ENCODE measurements around the gene ATP1A2.
A peak's percentile ranks its signal among the peaks of the same experiment; 100 is the strongest.

Gene ATP1A2

GRCh38 chr1:160134791-160135572 is 19.4 kb downstream of the ATP1A2 start:
- no peak overlapping the region for H3K4me3 ChIP-seq (ENCODE audit: low read length)
- no peaks in the 10 kb centered on the region for H3K4me1 ChIP-seq (ENCODE audit: control insufficient read depth, insufficient read depth, low read length)
- H3K36me3 ChIP-seq (ENCODE audit: control insufficient read depth, insufficient read depth, low read length) = peaks cover 17% of the 10 kb centered on the region
- H3K27ac ChIP-seq (ENCODE audit: low read depth, low read length) = no peak overlapping the region
- H3K27me3 ChIP-seq (ENCODE audit: control insufficient read depth, insufficient read depth, low read length) = no peaks in the 10 kb centered on the region
- no peak overlapping the region for H3K9ac ChIP-seq (ENCODE audit: low read length)

DNA sequence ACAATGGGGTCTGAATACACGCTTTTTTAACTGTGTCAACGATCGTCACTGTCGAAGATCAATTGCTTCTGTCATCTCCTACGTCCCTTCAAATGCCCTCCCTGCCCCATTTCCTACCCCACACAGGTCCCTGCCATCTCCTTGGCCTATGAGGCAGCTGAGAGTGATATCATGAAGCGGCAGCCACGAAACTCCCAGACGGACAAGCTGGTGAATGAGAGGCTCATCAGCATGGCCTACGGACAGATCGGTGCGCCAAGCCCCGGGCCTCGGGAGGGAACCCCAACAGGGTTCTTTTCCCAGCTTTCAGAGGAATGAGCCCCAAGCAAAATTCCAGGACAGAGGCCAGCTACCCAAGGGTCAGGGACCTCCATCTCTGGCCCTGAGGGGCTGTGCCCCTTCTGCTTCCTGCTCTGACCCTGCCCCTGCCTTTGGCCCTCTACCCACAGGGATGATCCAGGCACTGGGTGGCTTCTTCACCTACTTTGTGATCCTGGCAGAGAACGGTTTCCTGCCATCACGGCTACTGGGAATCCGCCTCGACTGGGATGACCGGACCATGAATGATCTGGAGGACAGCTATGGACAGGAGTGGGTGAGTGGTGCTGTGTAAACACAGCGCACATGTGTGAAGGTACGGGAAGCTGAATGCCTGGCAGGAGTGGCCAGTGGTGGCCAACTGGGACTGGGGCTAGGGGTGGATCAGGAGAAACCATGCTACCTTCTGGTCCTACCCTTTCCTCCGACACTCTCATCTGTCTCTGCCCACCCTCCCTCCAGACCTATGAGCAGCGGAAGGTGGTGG is 20.8 kb downstream of the ATP1A2 start:
- Histone ChIP-seq H3K27me3 (ENCODE audit: control insufficient read depth, insufficient read depth, low read length) (no peaks in the 10 kb centered on the region), H3K9ac (ENCODE audit: low read length) (no peak overlapping the region), H3K4me1 (ENCODE audit: control insufficient read depth, insufficient read depth, low read length) (no peaks in the 10 kb centered on the region), H3K36me3 (ENCODE audit: control insufficient read depth, insufficient read depth, low read length) (peaks cover 9% of the 10 kb centered on the region), H3K4me3 (ENCODE audit: low read length) (no peak overlapping the region), H3K27ac (ENCODE audit: low read depth, low read length) (no peak overlapping the region)

GRCh38 chr1:160136926-160137200 is 21.3 kb downstream of the ATP1A2 start:
- Histone ChIP-seq H3K9ac (ENCODE audit: low read length) (no peak overlapping the region), H3K4me1 (ENCODE audit: control insufficient read depth, insufficient read depth, low read length) (no peaks in the 10 kb centered on the region), H3K36me3 (ENCODE audit: control insufficient read depth, insufficient read depth, low read length) (peaks cover 9% of the 10 kb centered on the region), H3K27ac (ENCODE audit: low read depth, low read length) (no peak overlapping the region), H3K4me3 (ENCODE audit: low read length) (no peak overlapping the region), H3K27me3 (ENCODE audit: control insufficient read depth, insufficient read depth, low read length) (no peaks in the 10 kb centered on the region)

- Histone ChIP-seq H3K36me3 (ENCODE audit: control insufficient read depth, insufficient read depth, low read length) (peaks cover 9% of the 10 kb centered on the region), H3K4me1 (ENCODE audit: control insufficient read depth, insufficient read depth, low read length) (no peaks in the 10 kb centered on the region)
Observed at GRCh38 chr1:160137216-160137862, 21.8 kb downstream of the ATP1A2 start.

DNA sequence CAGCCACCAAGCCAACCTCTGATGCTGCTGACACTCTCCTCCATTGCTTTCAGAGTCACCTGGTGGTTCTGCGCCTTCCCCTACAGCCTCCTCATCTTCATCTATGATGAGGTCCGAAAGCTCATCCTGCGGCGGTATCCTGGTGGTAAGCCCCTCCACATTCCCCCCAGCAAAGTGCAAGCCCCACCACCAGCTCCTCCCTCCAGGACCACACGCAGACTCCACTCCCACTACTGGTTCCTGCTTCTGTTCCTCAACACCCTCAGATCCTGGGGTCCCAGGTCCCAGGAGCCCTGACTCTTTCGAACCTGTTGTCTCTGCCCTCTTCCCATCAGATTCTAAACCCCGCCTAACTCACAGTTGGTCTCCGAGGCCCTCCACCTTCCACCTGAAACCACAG is 24.3 kb downstream of the ATP1A2 start:
- Histone ChIP-seq H3K4me3 (ENCODE audit: low read length) (no peak overlapping the region), H3K4me1 (ENCODE audit: control insufficient read depth, insufficient read depth, low read length) (no peaks in the 10 kb centered on the region), H3K27me3 (ENCODE audit: control insufficient read depth, insufficient read depth, low read length) (no peaks in the 10 kb centered on the region), H3K9ac (ENCODE audit: low read length) (no peak overlapping the region), H3K27ac (ENCODE audit: low read depth, low read length) (no peak overlapping the region), H3K36me3 (ENCODE audit: control insufficient read depth, insufficient read depth, low read length) (peaks cover 9% of the 10 kb centered on the region)

More at GRCh38 chr1:160137216-160137862, 21.8 kb downstream of the ATP1A2 start:
- no peaks in the 10 kb centered on the region for H3K27me3 ChIP-seq (ENCODE audit: control insufficient read depth, insufficient read depth, low read length)
- H3K9ac ChIP-seq (ENCODE audit: low read length) = no peak overlapping the region
- peak overlapping the region; percentile 19 for H3K27ac ChIP-seq (ENCODE audit: low read depth, low read length)
- no peak overlapping the region for H3K4me3 ChIP-seq (ENCODE audit: low read length)

DNA sequence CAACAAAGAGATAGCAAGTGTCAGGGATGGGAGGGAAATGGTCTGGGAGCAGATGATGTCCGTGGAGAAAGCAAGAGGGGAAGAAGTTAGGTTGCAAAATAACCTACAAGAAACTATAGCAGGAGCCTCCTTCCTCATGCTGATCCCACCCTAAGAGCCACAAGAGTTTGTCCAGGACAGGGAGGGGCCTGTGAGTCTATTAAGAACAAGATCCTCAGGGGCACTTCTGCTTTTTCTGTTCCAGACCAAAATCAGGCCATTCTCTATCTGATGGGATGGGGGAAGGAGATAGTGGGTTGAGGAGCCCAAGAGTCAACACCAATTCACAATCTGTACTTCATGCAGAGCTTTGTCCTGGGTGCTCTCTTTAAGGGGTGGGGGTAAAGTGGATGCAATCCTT is 28.1 kb downstream of the ATP1A2 start:
- no peak overlapping the region for H3K9ac ChIP-seq (ENCODE audit: low read length)
- H3K27me3 ChIP-seq (ENCODE audit: control insufficient read depth, insufficient read depth, low read length) = no peaks in the 10 kb centered on the region
- no peak overlapping the region for H3K27ac ChIP-seq (ENCODE audit: low read depth, low read length)
- H3K4me1 ChIP-seq (ENCODE audit: control insufficient read depth, insufficient read depth, low read length) = no peaks in the 10 kb centered on the region
- no peaks in the 10 kb centered on the region for H3K36me3 ChIP-seq (ENCODE audit: control insufficient read depth, insufficient read depth, low read length)
- no peak overlapping the region for H3K4me3 ChIP-seq (ENCODE audit: low read length)

- Histone ChIP-seq H3K9ac (ENCODE audit: low read length) (no peak overlapping the region), H3K27me3 (ENCODE audit: control insufficient read depth, insufficient read depth, low read length) (no peaks in the 10 kb centered on the region), H3K4me1 (ENCODE audit: control insufficient read depth, insufficient read depth, low read length) (no peaks in the 10 kb centered on the region), H3K36me3 (ENCODE audit: control insufficient read depth, insufficient read depth, low read length) (no peaks in the 10 kb centered on the region), H3K27ac (ENCODE audit: low read depth, low read length) (no peak overlapping the region), H3K4me3 (ENCODE audit: low read length) (no peak overlapping the region)
Observed at GRCh38 chr1:160144921-160145320, 29.4 kb downstream of the ATP1A2 start.

- Histone ChIP-seq H3K4me3 (ENCODE audit: low read length) (no peak overlapping the region), H3K27me3 (ENCODE audit: control insufficient read depth, insufficient read depth, low read length) (no peaks in the 10 kb centered on the region), H3K27ac (ENCODE audit: low read depth, low read length) (no peak overlapping the region), H3K4me1 (ENCODE audit: control insufficient read depth, insufficient read depth, low read length) (no peaks in the 10 kb centered on the region), H3K9ac (ENCODE audit: low read length) (no peak overlapping the region), H3K36me3 (ENCODE audit: control insufficient read depth, insufficient read depth, low read length) (no peaks in the 10 kb centered on the region)
Observed at GRCh38 chr1:160146107-160146506, 30.5 kb downstream of the ATP1A2 start.

DNA sequence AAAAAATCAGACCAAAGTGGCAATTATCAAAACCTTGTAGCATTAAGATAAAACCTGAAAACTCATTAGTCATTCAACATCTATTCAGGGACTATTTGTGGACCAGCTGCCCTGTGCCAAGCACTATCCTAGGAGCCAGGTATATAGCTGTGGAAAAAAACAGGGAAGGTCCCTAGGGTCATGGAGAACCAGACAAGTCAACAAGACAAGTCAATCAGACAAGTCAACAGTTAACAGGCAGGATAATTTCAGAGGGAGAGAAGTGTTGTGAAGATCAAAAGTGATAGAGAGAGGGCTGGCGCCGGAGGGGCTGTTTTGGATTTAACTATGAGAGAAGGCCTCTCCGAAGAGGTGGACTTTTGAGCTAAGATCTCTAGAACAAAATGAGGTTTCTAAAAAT is 32.6 kb downstream of the ATP1A2 start:
- Histone ChIP-seq H3K36me3 (ENCODE audit: control insufficient read depth, insufficient read depth, low read length) (no peaks in the 10 kb centered on the region), H3K27me3 (ENCODE audit: control insufficient read depth, insufficient read depth, low read length) (no peaks in the 10 kb centered on the region), H3K9ac (ENCODE audit: low read length) (no peak overlapping the region), H3K27ac (ENCODE audit: low read depth, low read length) (no peak overlapping the region), H3K4me1 (ENCODE audit: control insufficient read depth, insufficient read depth, low read length) (no peaks in the 10 kb centered on the region), H3K4me3 (ENCODE audit: low read length) (no peak overlapping the region)

DNA sequence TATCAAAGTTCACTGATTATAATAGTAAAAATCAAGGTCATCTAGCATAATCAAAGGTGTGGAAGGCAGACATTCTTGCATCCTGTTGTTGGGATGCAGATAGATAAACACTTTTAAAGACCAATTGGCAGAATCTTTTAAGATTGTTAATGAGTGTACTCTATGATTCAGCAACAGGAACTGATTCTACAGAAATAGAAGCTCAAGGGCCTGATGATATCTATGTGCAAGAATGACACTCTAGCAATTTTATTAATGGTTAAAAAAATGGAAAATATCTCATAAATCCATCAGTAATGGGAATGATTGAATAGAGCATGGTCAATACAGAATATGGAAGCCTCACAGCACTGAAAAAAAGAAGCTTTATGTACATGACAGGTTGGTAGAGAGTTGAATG is 33.7 kb downstream of the ATP1A2 start:
- H3K4me1 ChIP-seq (ENCODE audit: control insufficient read depth, insufficient read depth, low read length) = no peaks in the 10 kb centered on the region
- H3K9ac ChIP-seq (ENCODE audit: low read length) = no peak overlapping the region
- H3K27me3 ChIP-seq (ENCODE audit: control insufficient read depth, insufficient read depth, low read length) = no peaks in the 10 kb centered on the region
- H3K4me3 ChIP-seq (ENCODE audit: low read length) = no peak overlapping the region
- H3K36me3 ChIP-seq (ENCODE audit: control insufficient read depth, insufficient read depth, low read length) = no peaks in the 10 kb centered on the region
- H3K27ac ChIP-seq (ENCODE audit: low read depth, low read length) = no peak overlapping the region

- H3K36me3 ChIP-seq (ENCODE audit: control insufficient read depth, insufficient read depth, low read length) = no peaks in the 10 kb centered on the region
- H3K27ac ChIP-seq (ENCODE audit: low read depth, low read length) = no peak overlapping the region
- no peak overlapping the region for H3K9ac ChIP-seq (ENCODE audit: low read length)
Observed at GRCh38 chr1:160149716-160150115, 34.2 kb downstream of the ATP1A2 start.

GRCh38 chr1:160151303-160151702 is 35.7 kb downstream of the ATP1A2 start, which contains the start of gene ATP1A4:
ATP1A4 (plus strand) TSS chr1:160151603; CDS start chr1:160152041, 438 bp downstream.
- Histone ChIP-seq H3K9ac (ENCODE audit: low read length) (no peak within 1 kb of the TSS), H3K36me3 (ENCODE audit: control insufficient read depth, insufficient read depth, low read length) (no peaks in the 10 kb centered on the region), H3K4me1 (ENCODE audit: control insufficient read depth, insufficient read depth, low read length) (no peaks in the 10 kb centered on the region), H3K27me3 (ENCODE audit: control insufficient read depth, insufficient read depth, low read length) (no peaks in the 10 kb centered on the region), H3K27ac (ENCODE audit: low read depth, low read length) (no peak within 1 kb of the TSS), H3K4me3 (ENCODE audit: low read length) (no peak within 1 kb of the TSS)

More at GRCh38 chr1:160149716-160150115, 34.2 kb downstream of the ATP1A2 start:
- Histone ChIP-seq H3K4me3 (ENCODE audit: low read length) (no peak overlapping the region), H3K4me1 (ENCODE audit: control insufficient read depth, insufficient read depth, low read length) (no peaks in the 10 kb centered on the region), H3K27me3 (ENCODE audit: control insufficient read depth, insufficient read depth, low read length) (no peaks in the 10 kb centered on the region)

All from rectal smooth muscle tissue (tissue), 1 donor.